HG03066 (cell line): ENCODE measurements around the gene SOS2.

ENCODE experiments used
- ATAC-seq: cut with Tn5 transposase; IDR thresholded peaks from one replicate; pipeline ENCODE4 v1.9.1; 2021; ENCODE audit warnings: low read depth; ENCODE audit not compliant: unreplicated experiment

Gene SOS2

GRCh38 chr14:50117456-50117855 is 113.9 kb downstream of the SOS2 start:
- no peak for ATAC-seq

- ATAC-seq: no peak
Measured at GRCh38 chr14:50116966-50117365, 114.4 kb downstream of the SOS2 start.

- peak; percentile 96 for ATAC-seq
Measured at GRCh38 chr14:50116181-50116956, 115.0 kb downstream of the SOS2 start, which contains the start of gene VCPKMT. VCPKMT (minus strand) TSS chr14:50116572; CDS start chr14:50116552, 20 bp downstream.

- ATAC-seq: no peak
Measured at GRCh38 chr14:50113381-50114035, 117.9 kb downstream of the SOS2 start.

GRCh38 chr14:50110323-50111037 is 120.9 kb downstream of the SOS2 start:
- ATAC-seq: no peak

GRCh38 chr14:50109342-50109741 is 122.0 kb downstream of the SOS2 start:
- ATAC-seq: no peak

GRCh38 chr14:50107850-50108249 is 123.5 kb downstream of the SOS2 start:
- ATAC-seq: no peak

GRCh38 chr14:50106178-50106577 is 125.2 kb downstream of the SOS2 start:
- no peak for ATAC-seq

GRCh38 chr14:50103558-50103957 is 127.8 kb downstream of the SOS2 start:
- no peak for ATAC-seq

GRCh38 chr14:50101417-50101816 is 130.0 kb downstream of the SOS2 start:
- ATAC-seq: no peak

GRCh38 chr14:50100805-50101204 is 130.6 kb downstream of the SOS2 start:
- ATAC-seq: no peak

GRCh38 chr14:50099335-50099734 is 132.0 kb downstream of the SOS2 start:
- ATAC-seq: no peak

GRCh38 chr14:50095895-50096294 is 135.5 kb downstream of the SOS2 start:
- no peak for ATAC-seq

GRCh38 chr14:50094056-50094755 is 137.2 kb downstream of the SOS2 start:
- ATAC-seq: no peak

GRCh38 chr14:50093496-50093895 is 137.9 kb downstream of the SOS2 start:
- no peak for ATAC-seq

- ATAC-seq: no peak
Measured at GRCh38 chr14:50092006-50092555, 139.3 kb downstream of the SOS2 start.

GRCh38 chr14:50091240-50091913 is 140.0 kb downstream of the SOS2 start:
- ATAC-seq: no peak

GRCh38 chr14:50089208-50089607 is 142.2 kb downstream of the SOS2 start:
- ATAC-seq: no peak

- no peak for ATAC-seq
Measured at GRCh38 chr14:50088731-50089130, 142.6 kb downstream of the SOS2 start.

GRCh38 chr14:50088117-50088515 is 143.3 kb downstream of the SOS2 start:
- no peak for ATAC-seq
